Astrocyte of the spinal cord (primary cell): ENCODE results near the gene G0S2.

ENCODE experiments used
- DNase-seq: peaks from one replicate; pipeline ENCODE4 v3.0.0; 2011; ENCODE audit warnings: low read depth, low spot score
- H3K4me3 ChIP-seq: 2 replicates; pipeline ENCODE4 v1.5.1; 2011; ENCODE audit warnings: low read depth, mild to moderate bottlenecking, low read length, moderate library complexity
- CTCF ChIP-seq: IDR thresholded peaks from 2 replicates; pipeline ENCODE4 v1.5.1; 2012; ENCODE audit warnings: low read depth, mild to moderate bottlenecking, low read length, inconsistent platforms
- in situ Hi-C: cut with HindIII; loops from 2 replicates; pipeline ENCODE4 v1.10.0; 2017; ENCODE audit warnings: low sequenced_read_pairs

Gene G0S2

GRCh38 chr1:209678981-209679539, 3.8 kb downstream of the G0S2 start:
- in situ Hi-C loops = no loop called here
- H3K4me3 ChIP-seq = no peak overlapping the region
- no peak for DNase-seq
- no peak for TF ChIP-seq CTCF

- DNase-seq = no peak
- H3K4me3 ChIP-seq = no peak overlapping the region
- in situ Hi-C loops = no loop called here
- no peak for TF ChIP-seq CTCF
Measured at GRCh38 chr1:209685821-209686220, 10.6 kb downstream of the G0S2 start.

- no peak overlapping the region for H3K4me3 ChIP-seq
- in situ Hi-C loops = no loop called here
- TF ChIP-seq CTCF = no peak
- no peak for DNase-seq
Measured at GRCh38 chr1:209686322-209686721, 11.1 kb downstream of the G0S2 start.

- no peak for TF ChIP-seq CTCF
- peak; percentile 56 for DNase-seq
- in situ Hi-C loops = no loop called here
- H3K4me3 ChIP-seq = no peak overlapping the region
Measured at GRCh38 chr1:209688746-209689234, 13.6 kb downstream of the G0S2 start.

GRCh38 chr1:209689477-209689876, 14.3 kb downstream of the G0S2 start:
- no peak overlapping the region for H3K4me3 ChIP-seq
- in situ Hi-C loops = no loop called here
- no peak for TF ChIP-seq CTCF
- no peak for DNase-seq

GRCh38 chr1:209691237-209691636, 16.0 kb downstream of the G0S2 start:
- DNase-seq = no peak
- no peak overlapping the region for H3K4me3 ChIP-seq
- no peak for TF ChIP-seq CTCF
- in situ Hi-C loops = no loop called here

GRCh38 chr1:209692296-209692695, 17.1 kb downstream of the G0S2 start:
- no peak for TF ChIP-seq CTCF
- no peak for DNase-seq
- in situ Hi-C loops = no loop called here
- H3K4me3 ChIP-seq = no peak overlapping the region
